ENCODE results near the gene FNDC3B.

GRCh38 chr3:172332256-172333041 is 293.1 kb downstream of the FNDC3B start:
- TF ChIP-seq CBX5 (IDR thresholded peaks at IDR 0.05; ENCODE audit: low read depth, low read length): no peak
- TF ChIP-seq RAD21 (IDR thresholded peaks at IDR 0.05 in 1 of 2, conservative IDR thresholded peaks at IDR 0.05 in 1 of 2; ENCODE audit: low read depth in 2 of 2, low read length in 2 of 2): peak; percentile 62 to 71
- TF ChIP-seq EP300 (IDR thresholded peaks at IDR 0.05; ENCODE audit: borderline replicate concordance in 1 of 2, low read depth in 2 of 2, low read length in 2 of 2): no peak
